CD4-positive, alpha-beta T cell treated with Interleukin-6 at 100 ng/mL for 8 hours (primary cell): ENCODE data around the gene WBP2.
"Not testable (repeated sequence)": the region's sequence is repeated elsewhere in the genome, so short reads cannot be mapped to it uniquely, and the experiment has no call there.

Experiments used
- DNase-seq: peaks from one replicate; pipeline ENCODE4 v3.0.0-alpha.2; 2020; ENCODE audit warnings: mixed read lengths, low spot score

Gene WBP2

DNA sequence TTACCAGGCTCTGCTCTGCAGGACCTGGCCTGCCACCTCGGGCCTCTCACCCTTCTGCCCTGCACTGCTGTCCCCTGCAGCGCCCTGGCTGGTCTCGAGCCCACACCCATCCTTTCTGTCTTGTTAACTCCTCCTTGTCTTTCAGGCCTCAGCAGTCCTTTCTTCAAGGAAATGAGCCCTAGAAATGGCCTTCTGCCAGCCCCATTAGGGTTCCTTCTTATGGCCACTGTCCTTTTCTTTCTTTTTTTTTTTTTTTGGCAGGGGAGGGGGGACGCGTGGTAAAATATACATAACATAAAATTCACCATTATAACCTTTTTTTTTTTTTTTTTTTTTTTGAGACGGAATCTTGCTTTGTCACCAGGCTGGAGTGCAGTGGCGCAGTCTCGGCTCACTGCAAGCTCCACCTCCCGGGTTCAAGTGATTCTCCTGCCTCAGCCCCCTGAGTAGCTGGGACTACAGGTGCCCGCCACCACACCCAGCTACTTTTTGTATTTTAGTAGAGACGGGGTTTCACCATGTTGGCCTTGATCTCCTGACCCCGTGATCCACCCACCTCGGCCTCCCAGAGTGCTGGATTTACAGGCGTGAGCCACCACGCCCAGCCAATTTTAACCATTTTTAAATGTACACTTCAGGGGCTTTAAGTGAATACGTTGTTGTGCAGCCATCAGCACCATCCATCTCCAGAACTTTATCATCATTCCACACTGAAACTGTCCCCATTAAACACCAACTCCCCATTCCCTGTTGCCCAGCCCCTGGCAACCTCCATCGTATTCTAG is 10.5 kb upstream of the WBP2 start:
- DNase-seq: not testable (repeated sequence)

DNA sequence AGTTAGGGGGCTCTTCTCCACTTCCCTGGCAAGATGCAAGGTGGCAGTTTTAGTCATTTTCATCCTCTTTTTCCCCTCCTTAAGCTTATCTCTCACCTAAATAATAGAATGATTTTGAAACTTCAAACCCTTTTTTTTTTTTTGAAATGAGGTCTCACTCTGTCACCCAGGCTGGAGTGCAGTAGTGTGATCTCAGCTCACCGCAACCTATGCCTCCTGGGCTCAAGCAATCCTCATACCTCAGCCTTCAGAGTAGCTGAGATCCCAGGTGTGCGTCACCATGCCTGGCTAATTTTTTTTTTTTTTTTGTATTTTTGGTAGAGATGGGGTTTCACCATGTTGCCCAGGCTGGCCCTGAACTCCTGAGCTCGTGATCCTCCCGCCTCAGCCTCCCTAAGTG is 9.8 kb upstream of the WBP2 start:
- not testable (repeated sequence) for DNase-seq

DNA sequence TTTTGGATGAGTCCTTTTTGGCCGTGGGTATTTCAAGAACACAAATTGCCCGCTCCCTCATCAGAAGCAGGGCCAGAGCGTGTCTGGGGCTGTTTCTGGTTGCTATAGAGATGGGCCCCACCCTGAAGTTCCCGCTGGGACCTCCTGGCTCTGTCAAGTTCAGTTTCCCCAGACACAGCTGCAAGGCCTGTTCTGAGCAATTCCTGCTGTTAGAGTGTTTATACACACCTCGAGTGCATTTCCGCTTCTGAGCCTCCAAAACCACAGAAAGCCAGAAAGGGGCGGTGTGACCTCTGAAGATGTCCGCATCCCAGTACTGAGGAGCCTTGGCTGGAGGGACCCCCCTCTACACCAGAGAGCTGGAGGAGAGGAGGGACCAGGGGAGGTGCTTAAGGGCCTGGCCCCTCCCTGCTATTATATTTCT is 9.3 kb upstream of the WBP2 start:
- peak; percentile 51 for DNase-seq

DNA sequence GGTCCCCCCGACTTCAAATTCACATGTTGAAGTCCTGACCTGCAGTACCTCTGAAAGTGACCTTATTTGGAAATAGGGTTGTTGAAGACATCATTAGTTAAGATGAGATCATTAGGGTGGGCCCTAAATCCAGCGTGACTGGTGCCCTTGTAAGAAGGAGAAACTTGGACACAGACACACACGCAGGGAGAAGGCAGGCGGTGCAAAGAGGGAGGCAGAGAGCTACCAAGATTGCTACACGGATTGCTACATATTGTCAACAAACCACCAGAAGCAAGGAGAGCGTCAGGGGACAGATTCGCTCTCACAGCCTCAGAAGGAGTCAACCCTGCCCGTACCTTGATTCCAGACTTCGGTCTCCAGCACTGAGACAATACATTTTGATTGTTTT is 6.8 kb upstream of the WBP2 start:
- DNase-seq: no peak

DNA sequence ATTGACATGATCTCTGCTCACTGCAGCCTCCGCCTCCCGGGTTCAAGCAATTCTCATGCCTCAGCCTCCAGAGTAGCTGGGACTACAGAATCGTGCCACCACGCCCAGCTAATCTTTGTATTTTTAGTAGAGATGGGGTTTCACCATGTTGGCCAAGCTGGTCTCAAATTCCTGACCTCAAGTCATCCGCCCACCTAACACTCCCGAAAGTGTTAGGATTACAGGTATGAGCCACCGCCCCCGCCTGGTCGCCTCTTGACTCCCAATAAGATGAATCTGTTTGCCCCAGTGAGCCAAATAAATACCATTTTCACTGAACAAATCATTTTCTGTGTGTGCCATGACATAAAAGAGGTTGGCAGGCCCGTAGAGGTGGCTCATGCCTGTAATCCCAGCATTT is 4.2 kb upstream of the WBP2 start:
- not testable (repeated sequence) for DNase-seq

DNA sequence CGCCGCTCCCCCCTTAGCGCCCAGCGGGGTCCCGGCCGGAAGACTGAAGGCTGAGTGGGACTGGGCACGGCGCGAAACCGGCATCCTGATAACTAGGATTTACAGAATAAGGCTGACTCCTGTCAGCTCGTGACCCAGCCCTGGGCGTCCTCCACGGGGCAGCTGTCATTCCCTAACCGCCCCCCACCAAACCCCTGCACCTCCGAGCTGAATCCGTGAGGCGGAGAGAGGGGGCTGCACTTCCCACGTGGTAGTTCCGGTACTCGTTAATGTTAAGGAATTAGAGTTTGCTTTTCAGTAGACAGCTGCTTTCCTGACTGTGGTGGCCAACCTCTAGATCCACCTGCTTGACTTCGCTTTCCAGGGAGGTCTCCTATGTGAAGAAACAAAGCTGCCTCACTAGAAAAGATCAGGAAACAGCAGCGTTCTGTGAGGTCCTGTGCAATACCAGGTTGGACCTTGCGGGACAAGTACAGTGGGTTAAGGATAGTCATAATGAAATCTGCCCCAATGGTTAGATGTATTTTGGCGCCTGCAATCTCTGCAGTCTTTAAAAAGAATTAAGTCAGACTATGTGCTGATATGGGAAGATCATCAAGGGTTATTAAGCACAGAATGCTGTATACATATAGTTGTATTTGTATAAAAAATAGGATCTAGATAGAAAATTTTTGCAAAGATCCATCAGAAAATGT is 1.1 kb upstream of the WBP2 start:
- no peak for DNase-seq

DNA sequence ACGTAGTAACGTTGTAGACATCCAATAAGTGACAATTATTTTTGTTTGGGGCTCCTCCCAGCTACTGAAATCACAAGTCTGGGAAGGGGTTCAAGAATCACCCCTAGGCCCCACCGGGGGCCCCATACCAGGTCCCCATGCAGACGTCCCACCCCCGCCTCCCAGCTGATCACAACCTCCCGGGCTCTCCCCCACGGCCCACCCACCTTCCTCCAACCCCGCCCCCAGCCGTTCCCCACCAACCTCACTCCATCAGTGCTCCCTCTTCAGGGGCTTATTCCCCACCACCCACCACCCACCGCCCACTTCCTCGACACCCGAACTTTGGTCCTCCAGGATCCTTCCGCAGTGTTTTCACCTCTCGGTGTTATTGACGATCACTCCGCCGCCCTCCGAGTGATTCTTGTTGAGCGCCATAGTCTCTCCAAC is 240 bp downstream of the WBP2 start:
- no peak for DNase-seq

DNA sequence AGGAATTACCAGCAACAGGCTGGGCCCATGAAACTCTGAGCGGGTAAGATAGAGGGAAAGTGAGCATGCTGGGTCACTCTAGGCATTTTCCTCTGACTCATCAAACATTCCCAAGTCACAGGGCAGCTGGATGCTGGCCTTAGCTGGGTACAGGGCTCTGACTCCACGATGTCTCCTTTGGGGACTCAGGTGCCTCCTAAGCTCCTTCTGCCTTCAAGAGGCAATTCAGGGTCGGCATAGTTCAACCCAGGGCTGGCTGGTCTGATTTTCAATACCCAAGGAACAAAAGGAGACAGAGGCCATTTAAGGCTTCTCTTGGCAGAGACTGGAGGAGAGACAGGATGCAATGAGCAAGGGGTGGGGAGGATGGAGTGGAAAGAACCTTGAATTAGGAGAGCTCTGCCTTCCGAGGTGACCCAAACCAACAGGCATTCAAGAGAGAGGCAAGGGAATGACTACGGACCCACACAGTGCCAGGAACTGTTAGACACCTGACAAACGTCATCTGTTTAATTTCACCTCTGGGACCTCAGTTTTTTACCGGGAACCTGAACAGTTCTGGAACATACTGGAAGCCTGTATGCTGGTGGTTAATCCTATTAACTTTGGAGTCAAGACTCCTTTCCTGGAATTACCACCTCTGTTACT is 910 bp downstream of the WBP2 start:
- DNase-seq: no peak

DNA sequence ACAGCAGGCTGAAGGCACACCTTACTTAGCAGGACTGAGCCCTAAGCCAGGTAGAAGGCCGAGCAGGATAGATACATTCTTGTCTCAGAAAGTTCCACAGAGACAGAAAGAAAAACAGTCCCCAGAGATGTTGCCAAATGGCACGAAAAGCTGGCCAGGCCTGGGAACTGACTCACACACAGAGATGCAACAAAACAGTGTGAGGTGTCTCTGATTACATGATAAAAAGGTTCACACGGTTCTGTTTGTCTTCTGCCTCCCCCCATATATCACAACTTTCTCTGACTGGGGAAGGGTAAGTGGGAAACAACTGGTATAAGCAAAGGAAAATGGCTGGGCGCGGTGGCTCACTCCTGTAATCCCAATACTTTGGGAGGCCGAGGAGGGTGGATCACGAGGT is 1.7 kb downstream of the WBP2 start:
- DNase-seq: no peak

DNA sequence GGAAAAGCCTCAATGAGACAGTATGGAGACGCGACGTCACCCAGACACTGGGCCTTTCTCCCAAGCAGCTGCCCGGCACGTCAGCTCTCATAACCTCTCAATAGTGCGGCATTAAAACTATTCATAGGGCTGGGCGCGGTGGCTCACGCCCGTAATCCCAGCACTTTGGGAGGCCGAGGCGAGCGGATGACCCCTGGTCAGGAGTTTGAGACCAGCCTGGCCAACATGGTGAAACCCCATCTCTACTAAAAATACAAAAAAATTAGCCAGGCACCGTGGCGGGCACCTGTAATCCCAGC is 3.5 kb downstream of the WBP2 start:
- DNase-seq: not testable (repeated sequence)

DNA sequence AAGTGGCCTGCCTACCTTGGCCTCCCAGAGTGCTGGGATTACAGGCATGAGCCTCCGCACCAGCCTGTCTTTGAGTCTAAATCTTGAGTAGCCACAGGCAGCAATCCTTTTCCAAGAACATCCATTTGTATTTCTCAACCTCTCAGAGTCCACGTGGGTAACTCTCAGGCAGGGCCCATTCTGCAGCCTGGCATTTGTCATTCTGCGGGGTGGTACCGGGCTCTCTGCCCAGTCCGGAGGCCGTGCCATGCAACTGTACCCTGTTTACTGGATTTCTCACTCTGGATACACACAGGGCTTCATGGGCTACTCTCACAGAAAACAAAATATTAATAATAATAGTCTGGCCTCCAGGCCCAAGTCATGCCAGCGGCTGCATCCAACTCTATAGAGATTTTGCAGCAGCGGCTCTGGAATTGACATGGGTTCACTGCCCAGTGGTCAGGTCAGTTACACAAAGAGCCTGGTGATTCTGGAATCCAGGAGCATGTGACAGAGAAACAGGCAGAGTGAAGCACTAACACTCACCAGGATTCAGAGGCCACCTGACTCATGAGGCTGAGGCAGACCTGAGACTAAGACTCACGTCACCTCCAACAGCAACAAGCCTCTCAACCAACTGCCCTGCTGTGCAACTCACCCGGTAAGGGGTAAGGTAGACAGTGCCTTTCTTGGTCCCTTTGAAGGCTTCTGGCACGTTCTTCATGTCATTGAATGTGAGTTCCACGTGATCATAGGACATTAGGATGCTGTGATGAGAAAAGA is 4.0 kb downstream of the WBP2 start:
- DNase-seq: no peak

DNA sequence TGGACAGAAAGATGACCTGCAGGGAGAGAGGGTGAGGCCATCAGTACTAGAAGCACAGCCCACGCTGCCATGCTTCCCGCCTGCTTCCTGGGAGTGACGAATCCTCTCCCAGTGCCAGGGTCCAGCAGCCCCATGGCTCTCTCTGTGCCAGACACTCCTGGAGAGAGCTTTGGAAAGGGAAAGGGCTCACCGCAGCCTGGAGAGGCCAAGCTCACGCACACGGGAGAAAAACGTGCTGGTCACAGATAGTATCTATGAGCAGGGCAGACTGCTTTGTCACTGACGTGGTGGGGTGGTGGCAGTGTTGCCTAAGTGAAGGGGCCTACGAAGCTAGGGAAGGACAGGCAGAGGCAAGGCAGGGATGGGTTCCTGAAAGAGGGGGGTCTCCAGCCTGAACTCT is 5.4 kb downstream of the WBP2 start:
- no peak for DNase-seq

DNA sequence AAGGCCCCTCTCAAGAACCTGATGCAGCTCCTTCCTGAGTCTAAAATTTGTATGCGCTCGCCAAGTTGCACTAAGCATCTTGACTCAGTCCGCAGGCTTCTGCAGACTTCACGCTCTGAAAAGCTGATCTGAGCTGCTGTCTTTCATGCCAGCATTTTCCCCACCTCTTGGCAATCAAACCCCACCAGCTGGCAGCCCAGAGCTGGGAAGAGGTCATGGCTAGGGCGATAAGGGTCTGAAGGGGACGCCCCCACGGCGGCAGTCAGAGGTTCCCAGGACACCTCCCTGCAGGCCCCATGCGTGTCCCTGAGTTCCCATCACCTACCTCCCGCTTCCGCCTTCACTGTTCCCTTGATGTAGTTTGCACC is 5.9 kb downstream of the WBP2 start:
- DNase-seq: no peak

DNA sequence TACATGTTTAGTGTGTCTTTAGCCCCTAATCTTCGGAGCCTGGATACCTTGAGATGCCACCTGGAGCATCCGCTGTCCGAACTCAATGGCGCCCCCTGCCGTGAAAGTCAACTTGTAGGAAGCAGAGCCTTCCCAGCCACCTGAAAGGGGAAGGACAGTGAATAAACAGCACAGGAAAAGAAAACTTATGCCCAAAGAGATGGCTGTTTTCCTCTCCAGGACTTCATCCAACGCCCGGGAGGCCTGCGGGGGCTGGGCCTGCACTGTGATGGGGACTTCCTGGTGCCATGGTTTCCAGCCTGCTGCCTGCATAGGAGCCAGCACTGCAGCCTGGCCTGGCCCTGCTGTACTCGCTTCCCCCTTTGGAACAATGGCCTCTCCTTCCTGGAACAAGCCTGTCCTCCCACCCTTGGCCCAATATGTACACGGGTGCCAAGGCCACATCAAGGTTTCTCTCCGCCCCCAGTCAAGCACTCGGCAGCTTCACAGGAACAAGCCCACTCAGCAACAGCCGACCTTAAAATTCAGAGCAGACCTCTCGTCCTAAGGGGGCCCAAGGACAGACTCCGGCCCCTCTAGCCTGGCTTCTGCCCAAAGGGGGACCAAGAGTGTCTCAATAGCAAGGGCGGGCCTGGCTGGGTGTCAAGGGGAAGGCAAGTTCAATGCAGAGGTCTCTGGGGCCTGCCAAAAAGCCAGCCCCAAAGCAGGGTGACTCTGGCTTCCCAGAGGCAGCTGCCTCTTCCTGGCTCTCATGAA is 6.4 kb downstream of the WBP2 start:
- peak; percentile 73 for DNase-seq

DNA sequence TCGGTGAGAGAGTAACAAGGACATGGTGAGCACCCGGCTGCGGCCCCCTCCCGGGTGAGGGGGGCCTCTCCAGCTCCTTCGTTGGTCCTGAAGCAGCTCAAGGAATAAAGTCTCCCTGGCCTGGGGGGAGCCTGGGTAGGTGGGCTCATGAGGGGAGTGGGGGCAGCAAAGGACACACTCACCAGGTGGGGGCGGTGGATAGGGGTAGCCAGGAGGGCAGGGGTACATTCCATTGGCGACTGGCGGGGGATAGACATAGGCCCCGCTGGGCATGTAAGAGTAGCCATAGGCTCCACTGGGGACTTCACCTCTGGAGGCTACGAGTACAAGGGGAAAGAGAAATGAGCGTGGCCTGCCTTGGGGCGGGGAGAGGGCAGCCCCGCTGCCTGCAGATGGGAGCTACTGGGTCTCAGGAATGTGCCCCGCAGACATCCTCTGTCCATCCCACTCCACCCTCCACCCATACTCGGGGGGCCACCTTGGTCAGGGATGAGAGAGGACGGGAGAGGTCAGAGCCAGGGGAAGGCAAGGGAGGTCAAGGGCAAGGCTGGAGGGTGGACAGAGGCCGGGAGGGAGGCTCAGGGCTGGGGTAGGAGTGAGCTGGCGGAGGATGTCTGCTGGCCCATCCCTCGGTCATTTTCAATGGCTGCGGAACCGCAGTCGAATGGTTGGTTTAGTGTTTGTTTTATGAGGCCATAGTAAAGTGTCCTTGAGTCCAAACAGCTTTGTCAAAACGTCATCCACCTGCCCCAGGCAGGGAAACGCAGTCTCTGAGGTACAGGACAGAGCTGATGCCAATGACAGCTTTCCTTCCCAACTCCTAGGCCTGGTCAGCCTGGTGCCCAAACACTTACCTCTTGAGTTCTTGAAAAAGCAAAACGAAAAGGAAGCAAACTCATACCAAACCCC is 7.3 kb downstream of the WBP2 start:
- no peak for DNase-seq

DNA sequence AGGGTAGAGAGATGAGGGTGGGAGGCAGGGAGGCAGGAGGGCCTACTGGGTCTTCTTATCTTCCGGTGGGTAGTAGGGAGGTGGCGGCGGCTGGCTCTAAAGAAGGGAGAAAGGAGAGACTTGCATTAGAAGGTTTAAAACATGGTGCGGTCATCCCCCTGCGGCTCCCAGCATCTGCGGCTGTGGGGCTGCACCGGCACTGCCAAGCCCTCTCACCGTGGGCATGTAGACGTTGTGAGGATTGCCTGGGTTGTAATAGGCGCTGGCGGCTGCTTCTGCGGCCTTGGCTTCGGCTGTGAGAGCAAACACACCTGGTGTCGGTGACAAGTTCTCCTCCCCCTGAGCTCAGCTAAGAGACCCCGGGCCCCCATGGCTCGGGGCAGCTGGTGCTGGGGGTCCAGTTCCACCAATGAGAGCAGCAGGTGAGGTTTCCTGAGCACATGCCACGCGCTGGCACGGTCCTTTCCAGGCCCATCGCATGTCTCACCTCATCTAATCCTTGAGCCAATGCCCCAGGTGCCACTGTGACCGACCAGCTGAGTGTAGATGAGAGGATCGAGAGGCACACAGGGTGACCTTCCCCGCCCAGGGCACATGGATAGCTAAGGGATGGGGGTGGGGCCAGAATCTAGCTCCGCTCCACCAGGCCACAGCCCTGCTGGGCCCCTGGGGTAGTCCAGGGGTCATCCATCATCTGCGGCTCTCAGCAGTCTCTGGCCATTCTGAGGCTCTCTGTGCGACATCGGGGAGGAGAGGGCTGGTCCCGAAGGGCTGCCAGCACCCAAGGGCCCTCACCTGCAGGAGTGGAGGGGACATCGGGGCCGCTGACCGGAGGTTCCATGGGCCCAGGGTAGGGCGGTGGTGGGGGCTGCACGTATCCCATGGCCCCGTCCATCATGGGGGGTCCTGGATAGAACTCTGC is 8.2 kb downstream of the WBP2 start:
- DNase-seq: no peak

DNA sequence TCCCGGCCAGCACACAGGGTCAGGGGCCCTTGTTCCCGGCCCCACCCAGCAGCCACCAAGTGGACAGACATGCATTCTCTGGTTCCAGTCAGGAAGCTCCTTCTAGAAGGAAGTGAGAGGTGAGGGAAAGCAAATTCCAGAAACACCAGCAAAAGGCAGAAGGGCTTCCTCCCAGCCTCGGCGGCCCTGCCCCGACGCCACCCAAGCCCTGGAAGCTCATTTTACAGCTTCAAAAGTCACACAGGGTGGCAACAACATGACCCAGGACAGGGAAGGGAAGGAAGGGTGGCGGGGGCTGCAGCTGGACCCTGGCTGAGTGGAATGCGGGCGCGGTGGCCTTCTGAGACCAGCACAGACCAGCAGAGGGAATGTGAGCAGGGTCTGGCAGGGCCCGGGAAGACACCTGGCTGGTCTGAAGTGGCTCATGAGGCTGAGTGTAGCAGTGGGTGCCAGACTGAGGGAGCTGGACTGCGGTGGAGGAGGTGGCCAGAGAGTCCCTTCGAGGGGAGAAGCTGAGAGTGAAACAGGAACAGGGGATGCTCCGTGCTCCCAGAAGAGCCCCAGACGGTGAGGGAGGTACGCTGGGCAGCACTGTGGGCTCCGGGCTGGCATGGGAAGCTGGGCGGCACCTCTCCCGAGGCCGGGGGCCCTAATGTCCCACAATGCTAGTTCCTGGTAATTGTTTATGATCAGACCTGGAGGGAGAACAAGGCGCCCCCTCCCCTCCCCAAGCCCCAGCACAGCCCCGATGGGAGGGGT is 9.0 kb downstream of the WBP2 start:
- no peak for DNase-seq

DNA sequence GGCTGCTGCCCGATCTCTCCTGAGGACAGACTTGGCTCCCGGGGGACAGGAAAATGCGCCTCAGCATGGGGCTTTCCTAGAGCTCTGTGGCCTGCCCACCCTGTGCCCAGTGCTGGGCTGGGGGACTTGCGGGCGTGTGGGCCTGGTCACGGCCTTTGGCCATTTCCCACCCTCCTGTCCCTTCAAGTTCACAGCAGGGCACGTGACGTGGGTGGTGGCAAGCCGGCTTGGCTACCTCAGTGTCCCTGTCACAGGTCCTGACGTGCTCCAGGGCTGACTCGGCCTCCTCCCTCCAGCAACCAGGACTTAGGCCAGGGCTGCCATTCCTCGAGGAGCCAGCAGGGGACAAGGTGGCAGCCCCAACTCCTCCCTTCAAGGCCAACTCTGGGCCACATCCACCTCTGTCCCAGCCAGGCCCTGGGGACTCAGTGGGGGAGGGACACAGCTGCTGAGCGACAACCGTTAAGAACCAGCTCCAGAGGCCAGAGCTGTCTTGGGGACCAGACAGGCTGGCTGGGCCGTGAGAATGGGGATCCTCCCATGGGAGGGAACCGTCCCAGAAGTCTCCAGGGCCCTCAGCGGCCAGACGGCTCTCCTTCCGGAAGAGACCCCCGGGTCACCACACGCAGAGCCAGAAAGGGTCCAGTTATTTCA is 9.9 kb downstream of the WBP2 start:
- peak; percentile 52 for DNase-seq
